Omental fat pad (tissue), 4 donors: ENCODE results near the gene HTT-AS. TPM values are rescaled to one million over a fixed set of nuclear protein-coding genes. Genes with fewer than 3 reads are reported as not detected.

Experiments
- ATAC-seq: fragments of 150-250 bp; one replicate; pipeline ENCODE4 v1.9.1; 2016; ENCODE audit warnings: mild to moderate bottlenecking, moderate library complexity; ENCODE audit not compliant: low FRiP score
- DNase-seq: peaks from one replicate; pipeline ENCODE4 v3.0.0-alpha.2; 2019; ENCODE audit warnings: low spot score
- CTCF ChIP-seq, 3 donors: fragments of 450-650 bp; IDR thresholded peaks; one replicate each; pipeline ENCODE4 v1.5.1; 2016 to 2017; ENCODE audit warnings: antibody characterized with exemption in 3 of 3, mild to moderate bottlenecking in 3 of 3, moderate library complexity in 2 of 3
- total RNA-seq, 4 donors: library from RNA; depleted of rRNA; stranded (reverse); fragments of >200 nt; gene quantifications; one replicate each; pipeline ENCODE4 v1.1.0, GENCODE V29; 2016

Gene HTT-AS
- total RNA-seq, result not detected

GRCh38 chr4:3074078-3074845 is at the start of gene HTT-AS, which contains the start of gene HTT:
Gene HTT-AS, minus strand, starts transcription at chr4:3074538.
Gene HTT, plus strand, starts transcription at chr4:3074681. Its CDS starts 145 bp downstream, at chr4:3074826.
- peak; percentile 97 for DNase-seq
- TF ChIP-seq CTCF (IDR thresholded peaks at IDR 0.05), result no peak
- peak; percentile 94 for ATAC-seq

- no peak for DNase-seq
- TF ChIP-seq CTCF (IDR thresholded peaks at IDR 0.05), result no peak
- ATAC-seq, result no peak
Measured at GRCh38 chr4:3123181-3123671, 48.9 kb upstream of the HTT-AS start.

- TF ChIP-seq CTCF (IDR thresholded peaks at IDR 0.05), result no peak
- no peak for DNase-seq
- ATAC-seq, result no peak
Measured at GRCh38 chr4:3122081-3122563, 47.8 kb upstream of the HTT-AS start.

- TF ChIP-seq CTCF (IDR thresholded peaks at IDR 0.05), result no peak
- DNase-seq, result no peak
- no peak for ATAC-seq
Measured at GRCh38 chr4:3121596-3121995, 47.3 kb upstream of the HTT-AS start.

- TF ChIP-seq CTCF (IDR thresholded peaks at IDR 0.05), result no peak
- DNase-seq, result no peak
- ATAC-seq, result no peak
Measured at GRCh38 chr4:3121110-3121509, 46.8 kb upstream of the HTT-AS start.

- no peak for TF ChIP-seq CTCF (IDR thresholded peaks at IDR 0.05)
- DNase-seq (no peak), ATAC-seq (no peak)
Measured at GRCh38 chr4:3119464-3119863, 45.1 kb upstream of the HTT-AS start.

GRCh38 chr4:3118312-3118711 is 44.0 kb upstream of the HTT-AS start:
- TF ChIP-seq CTCF (IDR thresholded peaks at IDR 0.05), result no peak
- DNase-seq (no peak), ATAC-seq (no peak)
